ENCODE measurements around the gene TMEM178B. TPM values are rescaled to one million over a fixed set of nuclear protein-coding genes. Genes with fewer than 3 reads are reported as not detected.

TMEM178B gene
- total and polyA plus RNA-seq, 10 of the 15 experiments (the other 5 are each of a cell fraction or from before 2014, with no cell fraction given), result 0.01 to 1.1 (median 0.04) TPM; not detected in 2

GRCh38 chr7:141387521-141388217 is 313.8 kb downstream of the TMEM178B start (continued):
- TF ChIP-seq, protein P1, sequence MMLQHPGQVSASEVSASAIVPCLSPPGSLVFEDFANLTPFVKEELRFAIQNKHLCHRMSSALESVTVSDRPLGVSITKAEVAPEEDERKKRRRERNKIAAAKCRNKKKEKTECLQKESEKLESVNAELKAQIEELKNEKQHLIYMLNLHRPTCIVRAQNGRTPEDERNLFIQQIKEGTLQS (IDR thresholded peaks at IDR 0.05; ENCODE audit: borderline replicate concordance, extremely low read depth, low read depth, low read length), result no peak
- TF ChIP-seq, protein P2, sequence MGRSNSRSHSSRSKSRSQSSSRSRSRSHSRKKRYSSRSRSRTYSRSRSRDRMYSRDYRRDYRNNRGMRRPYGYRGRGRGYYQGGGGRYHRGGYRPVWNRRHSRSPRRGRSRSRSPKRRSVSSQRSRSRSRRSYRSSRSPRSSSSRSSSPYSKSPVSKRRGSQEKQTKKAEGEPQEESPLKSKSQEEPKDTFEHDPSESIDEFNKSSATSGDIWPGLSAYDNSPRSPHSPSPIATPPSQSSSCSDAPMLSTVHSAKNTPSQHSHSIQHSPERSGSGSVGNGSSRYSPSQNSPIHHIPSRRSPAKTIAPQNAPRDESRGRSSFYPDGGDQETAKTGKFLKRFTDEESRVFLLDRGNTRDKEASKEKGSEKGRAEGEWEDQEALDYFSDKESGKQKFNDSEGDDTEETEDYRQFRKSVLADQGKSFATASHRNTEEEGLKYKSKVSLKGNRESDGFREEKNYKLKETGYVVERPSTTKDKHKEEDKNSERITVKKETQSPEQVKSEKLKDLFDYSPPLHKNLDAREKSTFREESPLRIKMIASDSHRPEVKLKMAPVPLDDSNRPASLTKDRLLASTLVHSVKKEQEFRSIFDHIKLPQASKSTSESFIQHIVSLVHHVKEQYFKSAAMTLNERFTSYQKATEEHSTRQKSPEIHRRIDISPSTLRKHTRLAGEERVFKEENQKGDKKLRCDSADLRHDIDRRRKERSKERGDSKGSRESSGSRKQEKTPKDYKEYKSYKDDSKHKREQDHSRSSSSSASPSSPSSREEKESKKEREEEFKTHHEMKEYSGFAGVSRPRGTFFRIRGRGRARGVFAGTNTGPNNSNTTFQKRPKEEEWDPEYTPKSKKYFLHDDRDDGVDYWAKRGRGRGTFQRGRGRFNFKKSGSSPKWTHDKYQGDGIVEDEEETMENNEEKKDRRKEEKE (IDR thresholded peaks at IDR 0.05), result no peak

GRCh38 chr7:141389140-141389796 is 315.4 kb downstream of the TMEM178B start:
- H2AFZ ChIP-seq (ENCODE audit: control insufficient read depth, low read depth, low read length), result no peak overlapping the region
- FAIRE-seq, result no peak
- intact Hi-C loops (cut with micrococcal nuclease; ENCODE audit: unreplicated experiment) (no loop called here), in situ Hi-C loops (cut with MboI) (no loop called here)
- ChIA-PET SMC1A (ENCODE audit: uncharacterized antibody, unreplicated experiment) (interaction anchor here (1.0 kb wide), 1 partner anchor 8 kb away, joined by 3 read pairs; no protein-coding TSS in a partner anchor), CTCF (no interaction called here), POLR2A (no interaction called here), RAD21 (ENCODE audit: unreplicated experiment) (no interaction called here)
- WGBS (ENCODE audit: insufficient coverage, insufficient replicate concordance, low lambda C conversion rate, missing lambda C conversion rate), result 21% methylated on average over 6 of the region's 6 CpGs
- H3K4me1 ChIP-seq (ENCODE audit: control insufficient read depth, insufficient read depth, low read length), result no peaks in the 10 kb centered on the region
- no TSS peak for BruUV-seq (replicated peaks)
- no peaks in the 10 kb centered on the region for H4K20me1 ChIP-seq (ENCODE audit: control insufficient read depth, insufficient read depth)
- H3K36me3 ChIP-seq (ENCODE audit: control insufficient read depth in 2 of 2, insufficient read depth in 2 of 2, low read length in 1 of 2), result no peaks in the 10 kb centered on the region
- no peaks in the 10 kb centered on the region for H3K79me2 ChIP-seq (ENCODE audit: control insufficient read depth, insufficient read depth, low read length)
- H3K9ac ChIP-seq (ENCODE audit: control insufficient read depth, insufficient read depth, low read length), result no peak overlapping the region
- no peaks in the 10 kb centered on the region for H3K9me3 ChIP-seq (replicated peaks; ENCODE audit: control insufficient read depth, insufficient read depth, low read length)
- H3K27me3 ChIP-seq (replicated peaks in 1 of 2; ENCODE audit: control insufficient read depth in 2 of 2, insufficient read depth in 2 of 2, low read length in 1 of 2), result no peaks in the 10 kb centered on the region
- no peak for DNase-seq (ENCODE audit: low read depth, low spot score)
- no peak for ATAC-seq
- no peak overlapping the region for H3K27ac ChIP-seq (ENCODE audit: control insufficient read depth, insufficient read depth)
- TF ChIP-seq RUNX3 (IDR thresholded peaks at IDR 0.05; ENCODE audit: low read length) (no peak), TCF7 (IDR thresholded peaks at IDR 0.05; ENCODE audit: borderline replicate concordance) (no peak), HDAC2 (IDR thresholded peaks at IDR 0.05) (no peak), USF2 (IDR thresholded peaks at IDR 0.05; ENCODE audit: borderline replicate concordance, low read depth, low read length) (no peak), NFYB (IDR thresholded peaks at IDR 0.05; ENCODE audit: insufficient read depth, low read depth, low read length) (no peak)
- no peak overlapping the region for H3K4me3 ChIP-seq
- no peak overlapping the region for H3K4me2 ChIP-seq (ENCODE audit: control insufficient read depth, insufficient read depth)

Measured in GM12878 (cell line).